Activated naive CD8-positive, alpha-beta T cell treated with anti-CD3 and anti-CD28 coated beads, Interleukin-2, amount 10 ng/mL, durations not matched to agents 7 days and 5 days (primary cell): ENCODE data around the gene LPCAT3. TPM values are rescaled to one million over a fixed set of nuclear protein-coding genes. Genes with fewer than 3 reads are reported as not detected.

Experiments used
- ATAC-seq: fragments of 150-1000 bp; cut with Tn5 transposase; one replicate; pipeline ENCODE4 v1.10.0; 2021; ENCODE audit warnings: low read depth, moderate library complexity
- POLR2A ChIA-PET: fragments of 350-600 bp; sonication (Branson Sonifier 250); formaldehyde crosslinking; loops from one replicate; lab custom pipeline; 2021; ENCODE audit warnings: antibody characterized with exemption; lab: Charles Lee
- DNase-seq: peaks from one replicate; pipeline ENCODE4 v3.0.0; 2021
- H3K27ac Mint-ChIP-seq: one replicate; pipeline ENCODE4 v1.8.0; 2022; ENCODE audit warnings: mild to moderate bottlenecking, mixed read lengths
- H3K27me3 Mint-ChIP-seq: one replicate; pipeline ENCODE4 v1.8.0; 2022; ENCODE audit warnings: mild to moderate bottlenecking, moderate library complexity, mixed read lengths
- H3K36me3 Mint-ChIP-seq: one replicate; pipeline ENCODE4 v1.8.0; 2021; ENCODE audit warnings: mild to moderate bottlenecking, mixed read lengths
- H3K4me1 Mint-ChIP-seq: one replicate; pipeline ENCODE4 v1.8.0; 2021; ENCODE audit warnings: mixed read lengths
- H3K4me3 Mint-ChIP-seq: one replicate; pipeline ENCODE4 v1.8.0; 2022; ENCODE audit warnings: mild to moderate bottlenecking, moderate library complexity, mixed read lengths
- H3K9me3 Mint-ChIP-seq: one replicate; pipeline ENCODE4 v1.8.0; 2021; ENCODE audit warnings: mixed read lengths
- total RNA-seq, 2 experiments: library from RNA; stranded (reverse); gene quantifications; one replicate each; pipeline ENCODE4 v1.2.3, GENCODE V29; 2021

Gene LPCAT3
- total RNA-seq, 2 experiments from 2014 or later: 30.3 to 33.9 TPM

DNA sequence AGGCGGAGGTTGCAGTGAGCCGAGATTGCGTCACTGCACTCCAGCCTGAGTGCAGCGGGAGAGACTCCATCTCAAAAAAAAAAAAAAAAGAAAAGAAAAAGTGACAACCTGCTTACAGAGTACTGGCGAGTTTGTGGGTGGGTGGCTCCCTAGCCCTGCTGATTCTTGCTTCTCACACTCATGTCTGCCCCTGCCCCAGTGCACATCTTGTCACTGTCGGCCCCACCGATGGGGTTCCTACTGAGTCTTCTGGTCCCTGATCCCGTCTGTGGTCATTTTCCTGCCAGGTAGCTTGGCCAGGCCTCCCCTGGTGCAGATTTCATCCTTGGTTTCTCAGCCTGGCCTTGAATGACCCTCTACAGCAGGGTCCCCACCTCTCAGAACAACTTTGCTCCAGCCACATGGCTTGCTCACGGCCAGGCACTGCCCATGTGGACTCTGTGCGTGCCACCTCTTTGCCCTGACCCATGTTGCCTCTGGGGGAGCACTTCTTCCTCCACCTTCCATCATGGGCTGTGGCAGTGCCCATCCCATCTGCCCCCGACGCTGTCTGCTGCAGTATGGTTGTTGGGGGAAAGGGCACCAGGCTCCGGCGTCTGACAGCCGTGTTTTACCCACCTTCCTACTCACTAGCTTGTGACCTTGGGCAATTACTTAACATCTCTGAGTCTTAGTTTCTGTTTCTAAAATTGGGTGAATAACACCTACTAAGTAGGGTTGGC lies 69.2 kb downstream of the LPCAT3 start:
- POLR2A ChIA-PET: interaction anchor here (1.2 to 21.6 kb wide), 3 partner anchors 11 to 58 kb away, joined by 3 to 1055 read pairs (median 15); no protein-coding TSS in a partner anchor
- Mint-ChIP-seq H3K27ac (peak overlapping the region; percentile 97), H3K4me1 (peaks cover 60% of the 10 kb centered on the region), H3K9me3 (no peaks in the 10 kb centered on the region), H3K36me3 (peaks cover 19% of the 10 kb centered on the region), H3K27me3 (no peaks in the 10 kb centered on the region), H3K4me3 (peak overlapping the region; percentile 79)
- ATAC-seq (no peak), DNase-seq (no peak)

DNA sequence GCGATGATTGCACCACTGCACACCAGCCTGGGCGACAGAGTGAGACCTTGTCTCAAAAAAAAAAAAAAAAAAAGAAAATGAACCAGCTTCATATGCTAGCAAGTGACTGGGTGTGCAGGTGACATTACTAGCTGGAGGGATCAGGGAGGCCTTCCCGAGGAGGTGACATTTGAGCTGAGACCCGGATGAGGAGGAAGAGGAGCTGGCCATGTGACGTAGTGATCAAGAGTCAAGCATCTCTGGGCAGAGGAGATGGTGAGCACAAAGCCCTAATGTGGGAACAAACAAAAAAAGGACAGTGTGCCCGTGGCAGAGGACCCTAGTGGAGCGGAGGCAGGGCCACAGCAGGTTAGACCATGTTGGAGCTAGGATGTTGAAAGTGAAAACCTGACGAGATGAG lies 70.7 kb downstream of the LPCAT3 start:
- Mint-ChIP-seq H3K27me3 (no peaks in the 10 kb centered on the region), H3K4me1 (peaks cover 56% of the 10 kb centered on the region), H3K9me3 (no peaks in the 10 kb centered on the region), H3K27ac (peak overlapping the region; percentile 94), H3K4me3 (peak overlapping the region; percentile 27), H3K36me3 (peaks cover 11% of the 10 kb centered on the region)
- no peak for ATAC-seq
- no peak for DNase-seq
- POLR2A ChIA-PET: interaction anchor here (0.7 to 21.6 kb wide), 6 partner anchors 13 to 78 kb away, joined by 3 to 1055 read pairs (median 3); partner anchors contain the start of genes EMG1 and PHB2

DNA sequence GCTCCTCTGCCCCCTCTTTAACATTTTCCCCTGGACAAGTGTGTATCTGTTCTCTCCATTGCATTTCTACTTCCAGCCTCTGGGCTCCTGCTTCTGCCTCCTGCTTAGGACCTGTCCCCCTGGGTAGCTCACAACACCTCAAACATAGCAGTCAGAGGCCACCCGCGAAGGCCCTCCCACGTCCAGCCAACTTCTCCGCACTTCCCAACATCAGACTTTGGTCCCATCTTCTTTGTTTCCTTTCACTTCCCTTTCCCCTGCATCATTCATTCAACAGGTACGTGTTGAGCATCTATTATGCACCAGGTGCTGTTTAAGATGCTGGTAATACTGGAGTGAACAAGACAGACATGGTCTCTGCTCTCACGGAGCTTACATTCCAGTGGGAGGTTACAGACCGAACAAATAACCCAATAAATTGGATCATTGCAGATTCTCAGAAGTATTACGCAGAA lies 71.3 kb downstream of the LPCAT3 start:
- Mint-ChIP-seq H3K9me3 (no peaks in the 10 kb centered on the region), H3K4me1 (peaks cover 62% of the 10 kb centered on the region), H3K36me3 (peaks cover 4% of the 10 kb centered on the region), H3K27ac (peak overlapping the region; percentile 94), H3K4me3 (peak overlapping the region; percentile 97), H3K27me3 (no peaks in the 10 kb centered on the region)
- ATAC-seq: no peak
- POLR2A ChIA-PET: interaction anchor here (0.6 to 21.6 kb wide), 10 partner anchors 9 to 454 kb away, joined by 3 to 1055 read pairs (median 4); partner anchors contain the start of genes C1RL, EMG1, LPCAT3 and MRPL51
- no peak for DNase-seq

DNA sequence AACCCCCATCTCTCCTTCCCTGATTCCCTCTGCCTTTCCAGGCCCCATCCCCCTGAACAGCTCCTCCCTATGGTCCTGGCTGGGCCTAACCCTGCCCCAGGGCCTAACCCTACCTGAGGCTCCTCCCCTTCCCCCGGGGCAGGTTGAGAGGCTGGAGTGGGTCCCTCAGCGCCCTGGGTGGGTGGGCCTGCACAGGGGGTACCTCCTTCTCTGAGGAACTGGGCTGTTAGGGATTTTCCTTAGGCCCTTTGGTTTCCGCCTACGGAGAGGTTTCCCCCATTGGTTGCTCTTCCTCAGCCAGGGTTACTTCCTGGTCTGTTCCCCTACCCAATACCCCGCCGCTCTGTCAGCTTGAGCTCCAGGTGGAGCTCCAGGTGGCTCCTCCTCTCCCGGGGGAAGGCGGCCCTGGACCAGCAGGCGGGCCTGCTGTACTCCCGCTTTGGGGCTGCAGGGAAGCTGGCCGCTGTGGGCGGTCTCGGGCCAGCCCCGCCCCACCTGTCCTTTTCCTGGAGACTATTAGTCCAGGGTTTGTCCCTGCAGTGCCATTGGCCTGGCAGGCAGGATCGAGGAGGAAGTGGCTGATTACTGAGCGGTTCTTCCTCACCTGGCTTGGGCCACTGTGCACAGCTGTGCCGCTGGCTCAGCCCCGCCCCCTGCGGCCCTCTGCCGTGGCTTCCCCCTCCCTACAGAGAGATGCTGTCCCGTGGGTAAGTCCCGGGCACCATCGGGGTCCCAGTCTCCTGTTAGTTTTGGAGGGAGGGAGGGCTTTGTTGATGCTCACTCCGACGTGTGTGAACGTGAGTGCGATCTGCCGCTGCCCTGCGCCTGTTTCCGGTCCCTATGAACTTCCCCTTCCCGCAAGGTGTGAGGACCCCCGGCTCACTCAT lies 72.0 kb downstream of the LPCAT3 start:
- Mint-ChIP-seq H3K27me3 (no peaks in the 10 kb centered on the region), H3K4me1 (peaks cover 62% of the 10 kb centered on the region), H3K9me3 (no peaks in the 10 kb centered on the region), H3K4me3 (peak overlapping the region; percentile 97), H3K36me3 (no peaks in the 10 kb centered on the region), H3K27ac (peak overlapping the region; percentile 94)
- ATAC-seq (peak; percentile 20), DNase-seq (peak; percentile 79)
- POLR2A ChIA-PET: interaction anchor here (0.6 to 21.6 kb wide), 14 partner anchors 9 to 990 kb away, joined by 3 to 1055 read pairs (median 7); partner anchors contain the start of genes C1RL, COPS7A, EMG1 and LPCAT3

DNA sequence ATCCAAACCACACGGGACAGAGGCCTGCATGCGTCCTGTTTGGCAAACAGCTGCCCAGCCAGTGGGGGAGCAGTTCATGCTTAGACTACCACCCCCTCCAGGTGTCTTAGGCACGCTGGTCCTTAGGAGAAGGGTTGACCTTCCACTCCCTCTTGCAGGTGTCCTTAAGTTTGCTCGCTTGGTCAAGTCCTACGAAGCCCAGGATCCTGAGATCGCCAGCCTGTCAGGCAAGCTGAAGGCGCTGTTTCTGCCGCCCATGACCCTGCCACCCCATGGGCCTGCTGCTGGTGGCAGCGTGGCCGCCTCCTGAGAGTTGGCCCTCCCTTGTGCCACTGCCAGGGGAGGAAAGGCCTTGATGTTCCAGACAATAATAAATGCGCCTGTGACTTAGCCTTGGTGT lies 72.7 kb downstream of the LPCAT3 start:
- Mint-ChIP-seq H3K27me3 (no peaks in the 10 kb centered on the region), H3K4me3 (peak overlapping the region; percentile 97), H3K36me3 (no peaks in the 10 kb centered on the region), H3K27ac (peak overlapping the region; percentile 94), H3K4me1 (peaks cover 57% of the 10 kb centered on the region), H3K9me3 (no peaks in the 10 kb centered on the region)
- POLR2A ChIA-PET: interaction anchor here (0.6 to 21.6 kb wide), 12 partner anchors 8 to 991 kb away, joined by 3 to 1055 read pairs (median 25); partner anchors contain the start of genes C1RL, COPS7A, EMG1 and LPCAT3
- DNase-seq: no peak
- ATAC-seq: no peak

DNA sequence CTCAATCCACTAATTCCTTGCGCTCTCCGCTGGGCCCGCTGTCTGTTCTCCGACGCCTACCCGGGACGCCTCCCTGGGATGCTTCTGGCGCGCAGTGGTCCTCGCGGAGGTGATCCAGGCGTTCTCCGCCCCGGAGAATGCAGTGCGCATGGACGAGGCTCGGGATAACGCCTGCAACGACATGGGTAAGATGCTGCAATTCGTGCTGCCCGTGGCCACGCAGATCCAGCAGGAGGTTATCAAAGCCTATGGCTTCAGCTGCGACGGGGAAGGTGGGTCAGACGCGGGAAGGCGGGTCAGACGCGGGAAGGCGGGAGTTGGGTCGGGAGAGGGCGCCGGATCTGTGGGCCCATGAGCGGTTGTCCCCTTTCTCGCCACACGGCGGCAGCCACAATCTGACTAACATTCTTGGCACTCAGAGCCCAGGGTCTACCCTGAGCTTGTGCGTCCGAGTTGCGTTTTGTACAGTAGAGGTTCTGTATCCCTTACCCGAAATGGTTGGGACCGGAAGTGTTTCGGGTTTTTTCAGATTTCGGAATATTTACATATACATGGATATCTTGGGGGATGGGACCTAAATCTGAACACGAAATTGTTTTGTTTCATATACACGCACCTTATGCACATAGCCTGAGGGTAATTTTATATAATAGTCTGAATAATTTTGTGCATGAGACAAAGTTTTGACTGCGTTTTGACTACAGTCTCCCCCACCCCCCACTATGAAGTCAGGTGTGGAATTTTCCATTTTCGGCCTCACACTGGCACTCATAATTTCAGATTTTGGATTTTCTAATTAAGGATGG lies 73.7 kb downstream of the LPCAT3 start:
- H3K4me3 Mint-ChIP-seq: peak overlapping the region; percentile 97
- POLR2A ChIA-PET: interaction anchor here (0.6 to 21.6 kb wide), 32 partner anchors 8 to 338 kb away, joined by 3 to 1055 read pairs (median 7); partner anchors contain the start of genes ATN1, C1RL, CDCA3 and CLSTN3
- ATAC-seq: peak; percentile 44
- H3K27me3 Mint-ChIP-seq: no peaks in the 10 kb centered on the region
- no peaks in the 10 kb centered on the region for H3K9me3 Mint-ChIP-seq
- H3K36me3 Mint-ChIP-seq: peaks cover 1% of the 10 kb centered on the region
- H3K4me1 Mint-ChIP-seq: peaks cover 48% of the 10 kb centered on the region
- DNase-seq: peak; percentile 87
- peak overlapping the region; percentile 94 for H3K27ac Mint-ChIP-seq

DNA sequence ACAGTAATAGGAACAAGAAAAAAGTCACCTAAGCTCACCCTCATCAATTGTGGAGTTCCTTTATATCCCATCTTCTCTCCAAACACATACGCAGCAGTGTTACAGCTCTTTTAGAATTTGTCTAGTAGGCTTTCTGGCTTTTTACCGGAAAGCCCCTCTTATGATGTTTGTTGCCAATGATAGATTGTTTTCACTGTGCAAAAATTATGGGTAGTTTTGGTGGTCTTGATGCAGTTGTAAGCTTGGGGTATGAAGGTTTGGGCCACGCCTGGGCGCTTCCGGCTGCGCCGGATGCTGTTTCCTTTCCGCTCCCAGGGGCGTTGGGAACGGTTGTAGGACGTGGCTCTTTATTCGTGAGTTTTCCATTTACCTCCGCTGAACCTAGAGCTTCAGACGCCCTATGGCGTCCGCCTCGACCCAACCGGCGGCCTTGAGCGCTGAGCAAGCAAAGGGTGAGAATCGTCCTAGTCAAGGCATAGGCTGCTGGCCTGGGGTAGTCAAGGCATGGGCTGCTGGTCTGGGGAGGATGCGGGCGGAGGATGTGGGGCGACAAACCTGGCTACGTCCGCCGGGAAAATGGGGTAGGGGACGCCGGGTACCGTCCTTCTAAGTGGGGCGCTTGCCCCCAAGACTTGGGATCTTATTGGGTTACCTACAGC lies 74.4 kb downstream of the LPCAT3 start, which contains the start of the genes C12orf57 and RNU7-1:
Gene C12orf57 (plus strand): TSS at position 301 of the 659 bp plus-strand sequence. CDS start 100 bp downstream, at position 401.
Gene RNU7-1 (plus strand): TSS at position 95 of the 659 bp plus-strand sequence.
- POLR2A ChIA-PET: interaction anchor here (0.6 to 21.6 kb wide), 37 partner anchors 9 to 473 kb away, joined by 3 to 1055 read pairs (median 6); partner anchors contain the start of genes ATN1, C1RL, CDCA3 and CLSTN3
- Mint-ChIP-seq H3K27ac (peak within 1 kb of the TSS; percentile 94), H3K9me3 (no peaks in the 10 kb centered on the region), H3K36me3 (peaks cover 3% of the 10 kb centered on the region), H3K4me1 (peaks cover 43% of the 10 kb centered on the region), H3K27me3 (no peaks in the 10 kb centered on the region), H3K4me3 (peak within 1 kb of the TSS; percentile 97)
- ATAC-seq: peak; percentile 61
- peak; percentile 79 for DNase-seq

DNA sequence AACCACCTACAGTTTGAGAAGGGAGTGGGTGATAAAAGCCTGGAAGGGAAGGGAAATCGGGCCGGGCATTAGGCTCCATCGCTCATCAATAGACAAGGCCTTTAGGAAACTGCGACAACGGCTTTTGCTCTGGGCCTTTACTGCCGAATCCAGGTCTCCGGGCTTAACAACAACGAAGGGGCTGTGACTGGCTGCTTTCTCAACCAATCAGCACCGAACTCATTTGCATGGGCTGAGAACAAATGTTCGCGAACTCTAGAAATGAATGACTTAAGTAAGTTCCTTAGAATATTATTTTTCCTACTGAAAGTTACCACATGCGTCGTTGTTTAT lies 74.9 kb downstream of the LPCAT3 start:
- Mint-ChIP-seq H3K9me3 (no peaks in the 10 kb centered on the region), H3K27me3 (no peaks in the 10 kb centered on the region), H3K4me1 (peaks cover 38% of the 10 kb centered on the region), H3K27ac (peak overlapping the region; percentile 94), H3K4me3 (peak overlapping the region; percentile 97), H3K36me3 (peaks cover 3% of the 10 kb centered on the region)
- DNase-seq (peak; percentile 60), ATAC-seq (peak; percentile 52)
- POLR2A ChIA-PET: interaction anchor here (0.7 to 21.6 kb wide), 35 partner anchors 8 to 472 kb away, joined by 3 to 1055 read pairs (median 6); partner anchors contain the start of genes ATN1, C1RL, CDCA3 and CLSTN3

DNA sequence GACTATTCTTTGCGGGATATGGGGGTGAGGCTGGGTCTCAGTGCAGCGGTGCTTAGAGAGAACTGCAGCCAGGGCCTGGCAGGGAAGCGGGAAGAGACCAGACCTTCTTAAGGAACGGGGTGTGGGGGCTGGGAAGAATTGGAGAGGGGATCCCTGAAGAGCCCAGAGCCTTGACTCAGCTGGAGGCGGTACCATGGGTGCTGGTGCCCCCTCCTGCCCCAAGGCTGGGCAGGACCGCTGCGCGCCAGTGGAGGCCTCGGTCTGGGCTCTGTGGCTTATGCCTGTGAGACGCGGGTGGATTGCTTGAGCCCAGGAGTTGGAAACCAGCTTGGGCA lies 76.0 kb downstream of the LPCAT3 start:
- DNase-seq: no peak
- no peak for ATAC-seq
- H3K27ac Mint-ChIP-seq: peak overlapping the region; percentile 94
- POLR2A ChIA-PET: interaction anchor here (3.3 to 21.6 kb wide), 4 partner anchors 16 to 168 kb away, joined by 40 to 1055 read pairs (median 90); partner anchors contain the start of genes ATN1, C1RL and TPI1
- H3K9me3 Mint-ChIP-seq: no peaks in the 10 kb centered on the region
- H3K4me3 Mint-ChIP-seq: no peak overlapping the region
- H3K4me1 Mint-ChIP-seq: peaks cover 34% of the 10 kb centered on the region
- H3K27me3 Mint-ChIP-seq: no peaks in the 10 kb centered on the region
- H3K36me3 Mint-ChIP-seq: peaks cover 3% of the 10 kb centered on the region

DNA sequence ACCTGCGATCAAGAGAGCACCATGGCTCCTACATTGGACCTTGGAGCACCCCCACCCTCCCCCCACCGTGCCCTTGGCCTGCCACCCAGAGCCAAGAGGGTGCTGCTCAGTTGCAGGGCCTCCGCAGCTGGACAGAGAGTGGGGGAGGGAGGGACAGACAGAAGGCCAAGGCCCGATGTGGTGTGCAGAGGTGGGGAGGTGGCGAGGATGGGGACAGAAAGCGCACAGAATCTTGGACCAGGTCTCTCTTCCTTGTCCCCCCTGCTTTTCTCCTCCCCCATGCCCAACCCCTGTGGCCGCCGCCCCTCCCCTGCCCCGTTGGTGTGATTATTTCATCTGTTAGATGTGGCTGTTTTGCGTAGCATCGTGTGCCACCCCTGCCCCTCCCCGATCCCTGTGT lies 76.5 kb downstream of the LPCAT3 start:
- no peak for DNase-seq
- Mint-ChIP-seq H3K4me3 (no peak overlapping the region), H3K36me3 (peaks cover 4% of the 10 kb centered on the region), H3K27me3 (no peaks in the 10 kb centered on the region), H3K4me1 (peaks cover 33% of the 10 kb centered on the region), H3K27ac (no peak overlapping the region), H3K9me3 (no peaks in the 10 kb centered on the region)
- POLR2A ChIA-PET: interaction anchor here (3.3 to 21.6 kb wide), 2 partner anchors 15 to 19 kb away, joined by 64 to 1055 read pairs; partner anchors contain the start of gene ATN1
- ATAC-seq: no peak

DNA sequence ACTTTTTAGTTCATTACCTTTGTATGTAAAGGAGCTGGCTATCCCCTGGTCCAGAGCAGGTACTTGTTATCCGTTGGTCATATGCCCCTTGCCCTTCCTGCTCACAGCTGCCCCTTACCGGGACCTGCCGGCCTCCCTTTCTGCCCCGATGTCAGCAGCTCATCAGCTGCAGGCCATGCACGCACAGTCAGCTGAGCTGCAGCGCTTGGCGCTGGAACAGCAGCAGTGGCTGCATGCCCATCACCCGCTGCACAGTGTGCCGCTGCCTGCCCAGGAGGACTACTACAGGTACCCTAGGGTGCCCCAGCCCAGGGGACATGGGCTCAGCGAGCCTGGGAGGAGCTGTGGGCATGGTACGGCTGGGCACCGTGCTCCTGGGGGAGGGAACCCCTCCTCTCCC lies 77.0 kb downstream of the LPCAT3 start:
- no peaks in the 10 kb centered on the region for H3K27me3 Mint-ChIP-seq
- H3K4me3 Mint-ChIP-seq: no peak overlapping the region
- ATAC-seq (no peak), DNase-seq (no peak)
- POLR2A ChIA-PET: interaction anchor here (21.6 kb wide), 1 partner anchor 19 kb away, joined by 1055 read pairs; no protein-coding TSS in a partner anchor
- H3K36me3 Mint-ChIP-seq: peaks cover 9% of the 10 kb centered on the region
- no peaks in the 10 kb centered on the region for H3K9me3 Mint-ChIP-seq
- H3K27ac Mint-ChIP-seq: no peak overlapping the region
- peaks cover 35% of the 10 kb centered on the region for H3K4me1 Mint-ChIP-seq
